ENCODE measurements around the gene C1QB. TPM values are rescaled to one million over a fixed set of nuclear protein-coding genes. Genes with fewer than 3 reads are reported as not detected.
"Not testable (repeated sequence)": the region's sequence is repeated elsewhere in the genome, so short reads cannot be mapped to it uniquely, and the experiment has no call there.

C1QB gene
- total and polyA plus RNA-seq, 2 of the 4 experiments (the other 2 are of a cell fraction) = not detected

DNA sequence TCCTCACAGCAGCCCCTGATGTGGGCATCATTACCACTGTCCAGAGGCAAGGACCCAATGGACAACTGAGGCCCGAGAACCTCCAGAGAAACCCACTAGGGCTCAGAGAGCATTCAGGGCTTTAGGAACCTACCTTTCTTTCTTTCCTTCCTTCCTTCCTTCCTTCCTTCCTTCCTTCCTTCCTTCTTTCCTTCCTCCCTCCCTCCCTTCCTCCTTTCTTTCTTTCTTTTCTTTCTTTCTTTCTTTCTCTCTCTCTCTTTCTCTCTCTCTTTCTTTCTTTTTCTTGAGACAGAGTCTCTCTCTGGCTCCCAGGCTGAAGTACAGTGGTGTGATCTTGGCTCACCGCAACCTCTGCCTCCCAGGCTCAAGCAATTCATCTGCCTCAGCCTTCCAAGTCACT lies 15.8 kb downstream of the C1QB start:
- CTCF ChIA-PET = not testable (repeated sequence)

More for the DNA sequence above, 15.8 kb downstream of the C1QB start:
- in situ Hi-C loops (cut with MboI; ENCODE audit: low sequenced_read_pairs); H3K4ac ChIP-seq (ENCODE audit: low read depth, low read length); ATAC-seq (ENCODE audit: low read depth); H2BK120ac ChIP-seq (ENCODE audit: low read depth, low read length); POLR2A ChIA-PET (ENCODE audit: unreplicated experiment); DNase-seq; H2BK15ac ChIP-seq (ENCODE audit: low read depth, low read length); H3K4me2 ChIP-seq (ENCODE audit: low read depth, low read length); H2AK9ac ChIP-seq (replicated peaks; ENCODE audit: low read depth, low read length, poor library complexity); dilution Hi-C loops (cut with HindIII; ENCODE audit: low sequenced_read_pairs, unreplicated experiment); H3K56ac ChIP-seq (ENCODE audit: extremely low read depth, insufficient read depth, low read length); H2AFZ ChIP-seq (replicated peaks; ENCODE audit: low read length, poor library complexity); H3K9ac ChIP-seq (ENCODE audit: low read depth, low read length); H3K4me3 ChIP-seq (ENCODE audit: insufficient read depth, low read depth, low read length); H4K8ac ChIP-seq (ENCODE audit: low read depth in 2 of 2, low read length in 2 of 2); H3K27ac ChIP-seq (ENCODE audit: insufficient read depth, low read length); H2AK5ac ChIP-seq (ENCODE audit: low read depth, low read length); H3K23ac ChIP-seq (ENCODE audit: low read depth, low read length); H3K9me1 ChIP-seq (ENCODE audit: insufficient read depth, low read length); H3K18ac ChIP-seq (ENCODE audit: low read depth, low read length); H2BK5ac ChIP-seq (ENCODE audit: low read depth, low read length, poor library complexity, severe bottlenecking); H4K20me1 ChIP-seq (ENCODE audit: insufficient read depth, low read length); H3K4me1 ChIP-seq (ENCODE audit: control insufficient read depth, insufficient read depth, low read length); H3K9me3 ChIP-seq (ENCODE audit: control insufficient read depth, insufficient read depth, low read length); H4K91ac ChIP-seq (ENCODE audit: insufficient read depth, low read depth, low read length); H3K36me3 ChIP-seq (ENCODE audit: control insufficient read depth, insufficient read depth, low read length); H3K14ac ChIP-seq (replicated peaks; ENCODE audit: low read depth, low read length); H4K5ac ChIP-seq (ENCODE audit: low read depth, low read length); H2BK20ac ChIP-seq (ENCODE audit: low read depth, low read length); H3K79me1 ChIP-seq (ENCODE audit: low read depth in 1 of 2, low read length in 2 of 2); BruUV-seq (replicated peaks): not testable (repeated sequence)
- peaks cover 82% of the 10 kb centered on the region for H3K27me3 ChIP-seq (ENCODE audit: control insufficient read depth, insufficient read depth, low read length)
- WGBS, 2 experiments (ENCODE audit: extremely low coverage in 2 of 2, insufficient read length in 1 of 2) = no CpG with 5 or more reads among the region's 2 CpGs
- intact Hi-C loops (cut with micrococcal nuclease) = loop anchor here (10.0 kb wide), 1 partner anchor 296 kb away; no protein-coding TSS in a partner anchor
